SW 1271 (cell line): ENCODE data around the gene AMPH.

Experiments
- DNase-seq, 2 experiments: peaks; one replicate each; lab custom pipeline; 2025; lab: John Stamatoyannopoulos, UW

The AMPH gene

DNA sequence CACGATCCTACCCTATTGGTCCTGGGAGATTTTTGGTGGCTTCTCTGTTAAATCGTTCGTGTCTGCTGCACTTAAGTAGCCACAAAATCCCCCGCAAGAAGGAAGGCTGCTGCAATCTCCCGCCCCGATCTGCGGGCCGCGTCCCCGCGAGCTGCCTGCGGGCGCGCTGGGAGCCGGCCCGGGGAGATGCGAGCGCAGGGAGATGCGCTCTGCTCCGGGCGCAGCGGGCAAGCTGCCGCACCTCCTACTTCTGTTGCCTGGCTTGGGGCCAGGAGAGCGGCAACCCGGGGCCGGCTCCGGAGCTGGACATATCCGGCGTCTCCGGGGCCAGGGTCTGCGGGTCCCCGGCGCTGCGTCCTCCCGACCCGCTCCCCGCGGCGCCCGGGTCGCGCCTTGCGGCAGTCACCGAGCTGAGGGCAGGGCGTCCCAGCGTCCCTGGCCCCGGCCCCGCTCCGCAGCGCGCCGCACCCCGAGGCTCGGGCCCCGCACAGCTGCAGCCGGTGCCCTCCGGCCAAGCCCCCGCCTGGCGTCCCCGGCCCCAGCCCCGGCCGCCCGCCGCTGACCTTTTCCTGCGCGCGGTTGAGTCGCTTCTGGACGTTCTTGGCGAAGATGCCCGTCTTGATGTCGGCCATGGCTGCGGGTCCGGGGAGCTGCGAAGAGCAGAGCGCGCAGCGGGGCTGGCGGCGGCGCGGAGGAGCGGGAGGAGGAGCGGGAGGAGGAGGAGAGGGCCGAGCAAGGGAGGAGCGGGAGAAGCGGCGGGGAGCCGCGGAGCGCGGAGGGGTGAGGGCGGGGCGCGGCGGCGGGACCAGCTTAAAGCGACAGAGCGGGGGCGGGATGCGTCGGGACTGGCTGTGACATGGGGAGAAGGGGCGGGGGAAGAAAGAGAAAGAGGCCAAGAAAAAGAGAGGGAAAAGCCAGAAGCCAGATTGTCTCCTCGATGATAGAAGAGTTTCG, at the start of gene AMPH:
AMPH (minus strand) TSS at position 654 of the 954 bp plus-strand sequence; CDS start at position 632, 22 bp downstream.
- no peak for DNase-seq

GRCh38 chr7:38679419-38679818, 48.2 kb upstream of the AMPH start:
- DNase-seq, result no peak

- DNase-seq, result no peak
These were observed 47.5 kb upstream of the AMPH start for GRCh38 chr7:38678698-38679054.

DNA sequence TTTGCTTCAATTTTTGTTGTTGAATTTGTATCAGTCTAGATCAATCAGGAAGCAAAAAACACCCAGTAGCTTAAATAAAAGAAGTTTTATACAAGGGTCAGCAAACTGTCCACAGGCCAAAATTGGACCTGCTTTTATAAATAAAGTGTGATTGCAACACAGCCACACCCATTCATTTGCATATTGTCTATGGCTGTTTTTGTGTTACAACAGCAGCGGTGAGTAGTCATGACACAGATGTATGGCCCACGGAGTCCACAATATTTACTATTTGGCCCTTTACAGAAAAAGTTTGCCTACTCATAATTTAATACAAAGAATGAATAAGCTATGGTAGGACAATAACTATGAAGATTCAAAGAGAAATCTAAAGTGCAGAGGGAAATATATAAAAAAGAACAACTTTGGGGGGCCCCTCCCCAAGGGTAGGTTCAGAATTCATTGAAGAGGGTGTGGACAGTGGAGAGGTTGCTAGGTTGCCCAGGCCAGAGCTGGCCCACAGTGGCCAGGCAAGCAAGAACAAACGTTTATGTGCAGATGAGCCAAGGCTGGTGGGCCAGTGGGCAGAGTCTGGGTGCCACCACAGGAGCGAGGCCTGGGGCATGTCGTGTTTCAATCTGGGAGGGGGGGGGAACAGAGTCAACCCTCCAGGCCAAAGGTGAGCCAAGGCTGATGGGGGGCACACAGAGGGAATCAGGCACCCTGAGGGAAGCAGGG, 47.0 kb upstream of the AMPH start:
- DNase-seq, result no peak

- no peak for DNase-seq
These were observed 44.4 kb upstream of the AMPH start for GRCh38 chr7:38675494-38676106.

DNA sequence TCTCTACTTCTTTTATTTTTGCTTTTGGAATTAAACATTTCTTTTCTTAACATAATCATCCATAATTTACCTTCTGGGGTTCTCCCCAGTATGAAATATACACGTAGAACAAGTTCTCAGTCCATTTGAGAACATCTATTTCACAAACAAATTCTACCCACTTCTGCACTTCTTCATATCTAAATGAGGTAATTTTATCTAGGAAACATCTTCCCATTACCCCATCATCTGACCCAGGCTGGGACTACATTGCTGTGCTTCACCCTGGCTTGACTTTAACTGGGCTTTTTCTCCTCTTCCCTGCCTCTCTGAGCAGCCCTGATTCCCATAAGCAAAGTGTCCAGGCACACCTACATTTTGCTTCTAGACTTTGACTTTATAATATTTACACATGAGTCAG, 43.3 kb upstream of the AMPH start:
- DNase-seq, result no peak

GRCh38 chr7:38673795-38674194, 42.6 kb upstream of the AMPH start:
- DNase-seq, result peak in 1 of 2 experiments; percentile 43

- no peak for DNase-seq
These were observed 41.0 kb upstream of the AMPH start for GRCh38 chr7:38671911-38672905.

DNA sequence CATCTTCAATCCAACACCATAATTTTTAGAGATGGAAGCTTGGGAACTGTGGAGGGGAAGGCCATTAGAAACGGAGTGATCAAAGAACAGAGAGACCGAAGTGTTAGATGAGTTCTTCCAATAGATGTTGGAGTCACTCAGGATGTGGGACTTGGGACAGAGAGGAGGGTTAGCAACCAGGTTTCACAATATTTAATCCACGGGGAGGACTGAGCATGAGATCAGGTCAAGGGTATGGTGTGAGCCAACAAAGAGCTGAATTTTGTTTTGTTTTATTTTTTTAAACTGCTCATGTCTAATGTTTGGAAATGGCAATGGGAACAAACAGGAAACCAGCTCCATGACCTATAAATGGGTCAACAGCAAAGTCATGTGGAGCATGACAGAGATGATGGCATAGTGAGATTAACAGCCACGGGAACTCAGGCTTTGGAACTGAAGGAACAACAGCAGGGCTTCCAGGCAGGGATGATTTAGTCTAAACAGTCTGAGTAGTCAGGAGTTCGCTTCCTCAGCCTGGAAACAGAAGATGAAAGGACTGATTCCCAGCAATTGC, 38.9 kb upstream of the AMPH start:
- DNase-seq, result no peak

GRCh38 chr7:38664972-38665371, 33.8 kb upstream of the AMPH start:
- no peak for DNase-seq

GRCh38 chr7:38660427-38661099, 29.4 kb upstream of the AMPH start:
- DNase-seq, result peak in 1 of 2 experiments; percentile 28

DNA sequence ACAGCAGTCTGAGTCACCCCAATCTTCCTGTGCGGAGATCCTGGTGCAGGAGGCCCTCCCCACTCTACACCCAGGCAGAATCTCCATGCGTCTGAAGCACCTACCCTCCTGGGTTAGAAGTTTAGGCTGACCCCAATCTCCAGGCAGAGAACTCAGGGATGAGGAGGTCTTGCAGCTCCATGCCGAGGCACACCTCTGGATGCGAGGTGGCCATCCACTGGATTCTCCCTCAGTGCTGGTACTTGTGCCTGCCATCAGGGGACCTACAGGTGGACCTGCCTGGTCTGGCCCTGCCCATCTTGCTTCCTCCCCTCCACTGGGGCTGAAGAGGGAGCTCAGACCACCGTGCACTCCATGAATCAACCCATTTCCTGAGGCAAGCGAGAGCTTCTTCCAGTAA, 28.8 kb upstream of the AMPH start:
- DNase-seq, result no peak

DNA sequence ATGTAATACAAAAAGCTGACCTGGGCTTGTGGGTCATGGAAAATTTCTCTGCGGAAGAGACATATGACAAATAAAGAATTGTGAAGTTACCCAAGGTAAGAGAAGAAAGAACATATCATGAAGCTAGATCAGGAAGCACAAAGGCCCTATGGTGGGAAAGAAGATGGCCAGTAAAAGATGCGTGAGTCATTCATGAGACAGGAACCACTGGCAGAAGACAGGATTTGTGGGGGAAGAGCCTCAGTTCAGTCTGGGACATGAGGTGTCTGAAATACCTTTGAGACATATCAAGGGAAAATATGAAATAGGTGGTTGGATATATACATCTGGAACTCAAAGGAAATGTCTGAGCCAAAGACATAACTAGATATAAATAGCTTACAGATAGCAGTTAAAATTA, 27.7 kb upstream of the AMPH start:
- DNase-seq, result no peak

DNA sequence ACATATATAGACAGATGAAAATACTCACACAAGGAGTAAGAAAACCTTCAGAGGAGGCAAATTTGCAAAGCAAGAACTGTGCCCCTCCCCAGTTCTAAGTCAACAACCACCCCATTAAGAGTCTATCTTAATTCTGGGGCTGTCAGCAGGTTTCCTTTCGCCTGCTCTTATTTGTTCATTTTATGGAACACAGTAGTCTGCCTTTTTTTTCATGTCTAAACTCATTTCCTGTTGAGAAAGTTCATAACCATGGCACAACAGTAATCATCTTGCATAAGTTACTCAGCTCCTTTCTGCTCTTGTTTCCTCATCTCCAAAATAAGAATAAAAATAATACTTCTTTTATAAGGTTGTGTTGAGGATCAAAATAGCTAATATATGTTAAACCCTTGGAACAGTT, 25.8 kb upstream of the AMPH start:
- DNase-seq, result no peak

DNA sequence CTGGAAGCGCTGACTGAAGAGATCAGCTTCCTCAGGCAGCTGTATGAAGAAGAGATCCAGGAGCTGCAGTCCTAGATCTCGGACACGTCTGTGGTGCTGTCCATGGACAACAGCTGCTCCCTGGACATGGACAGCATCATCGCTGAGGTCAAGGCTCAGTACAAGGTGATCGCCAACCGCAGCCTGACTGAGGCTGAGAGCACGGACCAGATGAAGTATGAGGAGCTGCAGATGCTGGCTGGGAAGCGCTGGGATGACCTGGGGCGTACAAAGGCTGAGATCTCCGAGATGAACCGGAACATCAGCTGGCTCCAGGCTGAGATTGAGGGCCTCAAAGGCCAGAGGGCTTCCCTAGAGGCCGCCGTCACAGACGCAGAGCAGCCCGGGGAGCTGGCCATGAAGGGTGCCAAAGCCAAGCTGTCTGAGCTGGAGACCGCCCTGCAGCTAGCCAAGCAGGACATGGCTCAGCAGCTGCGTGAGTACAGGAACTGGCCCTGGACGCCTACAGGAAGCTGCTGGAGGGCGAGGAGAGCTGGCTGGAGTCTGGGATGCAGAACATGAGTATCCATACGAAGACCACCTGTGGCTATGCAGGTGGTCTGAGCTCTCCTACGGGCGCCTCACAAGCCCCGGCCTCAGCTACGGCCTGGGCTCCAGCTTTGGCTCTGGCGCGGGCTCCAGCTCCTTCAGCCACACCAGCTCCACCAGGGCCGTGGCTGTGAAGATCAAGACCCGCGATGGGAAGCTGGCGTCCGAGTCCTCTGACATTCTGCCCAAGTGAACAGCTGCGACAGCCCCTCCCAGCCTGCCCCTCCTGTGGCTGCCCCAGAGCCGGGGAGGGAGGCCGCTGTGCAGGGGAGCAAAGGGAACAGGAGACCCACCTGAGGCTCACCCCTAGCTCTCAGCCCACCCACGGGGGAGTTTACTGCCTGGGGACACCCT, 24.9 kb upstream of the AMPH start:
- no peak for DNase-seq

DNA sequence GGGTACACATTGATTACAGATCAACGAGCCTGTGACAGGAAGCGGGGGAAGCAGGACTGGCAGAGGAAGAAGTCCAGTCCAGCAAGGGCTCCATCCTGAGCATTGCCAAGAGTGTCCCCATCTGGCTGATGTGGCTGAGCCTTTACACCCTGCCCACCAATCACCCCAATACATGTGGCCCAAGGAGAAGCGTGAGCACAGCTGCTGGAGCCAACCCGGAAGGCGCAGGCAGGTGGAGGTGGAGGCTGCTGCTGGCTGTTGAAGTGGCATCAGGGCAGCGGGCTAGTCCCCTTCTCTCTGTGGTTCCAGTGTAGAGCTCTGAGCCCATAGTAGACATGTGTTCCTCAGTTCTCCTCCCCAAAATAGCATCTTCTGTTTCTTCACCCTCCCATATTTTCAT, 6.8 kb upstream of the AMPH start:
- no peak for DNase-seq

DNA sequence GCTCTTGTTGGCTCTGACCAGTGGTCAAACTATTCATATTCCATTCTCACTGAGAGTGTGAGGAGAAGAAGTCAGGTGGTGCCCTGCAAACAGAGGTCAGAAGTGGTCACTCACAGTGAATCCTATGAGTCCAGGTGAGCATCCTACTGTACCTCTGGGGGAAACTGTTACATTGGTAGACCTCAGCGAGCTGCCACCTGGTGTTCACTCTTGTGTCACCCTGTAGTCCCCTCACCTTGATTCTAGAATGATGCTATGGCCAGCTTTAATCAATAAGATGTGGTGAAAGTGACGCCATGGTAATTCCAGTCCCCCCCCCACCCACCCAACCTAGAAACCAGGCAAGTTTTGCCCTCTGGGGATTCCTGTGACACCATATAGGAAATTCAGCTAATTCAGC, 1.2 kb upstream of the AMPH start:
- no peak for DNase-seq

- DNase-seq, result no peak
These were observed 1.3 kb downstream of the AMPH start for GRCh38 chr7:38629651-38630510.
